Parathyroid adenoma (tissue), 2 donors: Measurements from ENCODE around the gene PPP6R1.

Experiments
- H2AFZ ChIP-seq: fragments of 300-600 bp; sonication (generic); one replicate; pipeline ENCODE4 v1.7.0; 2017; ENCODE audit warnings: antibody characterized with exemption, mild to moderate bottlenecking
- H3K27ac ChIP-seq: fragments of 300-600 bp; sonication (generic); one replicate; pipeline ENCODE4 v1.7.0; 2017
- H3K27me3 ChIP-seq: fragments of 300-600 bp; sonication (generic); one replicate; pipeline ENCODE4 v1.7.0; 2017; ENCODE audit warnings: low read length; ENCODE audit not compliant: control insufficient read depth, insufficient read depth
- H3K36me3 ChIP-seq: fragments of 300-600 bp; sonication (generic); one replicate; pipeline ENCODE4 v1.7.0; 2017; ENCODE audit warnings: low read length; ENCODE audit not compliant: control insufficient read depth, insufficient read depth
- H3K4me1 ChIP-seq: fragments of 300-600 bp; sonication (generic); one replicate; pipeline ENCODE4 v1.7.0; 2017; ENCODE audit warnings: control low read depth
- H3K4me2 ChIP-seq: fragments of 300-600 bp; sonication (generic); one replicate; pipeline ENCODE4 v1.7.0; 2017; ENCODE audit warnings: low read length
- H3K4me3 ChIP-seq: fragments of 300-600 bp; sonication (generic); one replicate; pipeline ENCODE4 v1.7.0; 2017; ENCODE audit warnings: low read depth, low read length
- H3K79me2 ChIP-seq: fragments of 300-600 bp; sonication (generic); one replicate; pipeline ENCODE4 v1.7.0; 2017; ENCODE audit warnings: control low read depth
- H3K9ac ChIP-seq: fragments of 300-600 bp; sonication (generic); one replicate; pipeline ENCODE4 v1.7.0; 2017; ENCODE audit warnings: mild to moderate bottlenecking
- H3K9me3 ChIP-seq: fragments of 300-600 bp; sonication (generic); one replicate; pipeline ENCODE4 v1.7.0; 2017; ENCODE audit warnings: low read length; ENCODE audit not compliant: control insufficient read depth
- CTCF ChIP-seq: fragments of 300-600 bp; sonication (generic); IDR thresholded peaks from one replicate; pipeline ENCODE4 v1.7.0; 2017; ENCODE audit warnings: antibody characterized with exemption, mild to moderate bottlenecking
- donor health status: primary hyperparathyroidism.

Gene PPP6R1

GRCh38 chr19:55244004-55244680 is 14.7 kb downstream of the PPP6R1 start:
- Histone ChIP-seq H3K79me2 (peaks cover 59% of the 10 kb centered on the region), H3K9me3 (no peaks in the 10 kb centered on the region), H3K36me3 (no peaks in the 10 kb centered on the region)

GRCh38 chr19:55242517-55242916 is 16.3 kb downstream of the PPP6R1 start:
- Histone ChIP-seq H2AFZ (no peak overlapping the region), H3K27me3 (no peaks in the 10 kb centered on the region), H3K36me3 (no peaks in the 10 kb centered on the region), H3K9me3 (no peaks in the 10 kb centered on the region), H3K9ac (no peak overlapping the region), H3K79me2 (peaks cover 42% of the 10 kb centered on the region), H3K27ac (no peak overlapping the region), H3K4me2 (no peak overlapping the region), H3K4me3 (no peak overlapping the region), H3K4me1 (no peaks in the 10 kb centered on the region)
- TF ChIP-seq CTCF = no peak

More at GRCh38 chr19:55244004-55244680, 14.7 kb downstream of the PPP6R1 start:
- no peaks in the 10 kb centered on the region for H3K27me3 ChIP-seq
- H2AFZ ChIP-seq = no peak overlapping the region
- no peak overlapping the region for H3K4me3 ChIP-seq
- H3K4me2 ChIP-seq = no peak overlapping the region
- peaks cover 3% of the 10 kb centered on the region for H3K4me1 ChIP-seq
- H3K9ac ChIP-seq = no peak overlapping the region
- no peak for TF ChIP-seq CTCF
- H3K27ac ChIP-seq = no peak overlapping the region

- Histone ChIP-seq H3K9me3 (no peaks in the 10 kb centered on the region), H3K9ac (no peak overlapping the region), H3K79me2 (peaks cover 37% of the 10 kb centered on the region), H3K36me3 (no peaks in the 10 kb centered on the region), H3K4me2 (no peak overlapping the region), H2AFZ (no peak overlapping the region), H3K4me3 (no peak overlapping the region), H3K27me3 (no peaks in the 10 kb centered on the region), H3K4me1 (no peaks in the 10 kb centered on the region), H3K27ac (no peak overlapping the region)
- TF ChIP-seq CTCF = no peak
These were observed 16.8 kb downstream of the PPP6R1 start for GRCh38 chr19:55241935-55242464.

- H3K4me2 ChIP-seq = no peak overlapping the region
- H3K27ac ChIP-seq = no peak overlapping the region
- H3K4me1 ChIP-seq = no peaks in the 10 kb centered on the region
- no peaks in the 10 kb centered on the region for H3K27me3 ChIP-seq
- no peaks in the 10 kb centered on the region for H3K36me3 ChIP-seq
- no peak overlapping the region for H3K9ac ChIP-seq
- no peak overlapping the region for H2AFZ ChIP-seq
- no peak overlapping the region for H3K4me3 ChIP-seq
- TF ChIP-seq CTCF = no peak
- peaks cover 31% of the 10 kb centered on the region for H3K79me2 ChIP-seq
- H3K9me3 ChIP-seq = no peaks in the 10 kb centered on the region
These were observed 17.5 kb downstream of the PPP6R1 start for GRCh38 chr19:55241143-55241934.
